H9 (cell line): ENCODE measurements around the gene CIB4. TPM values are rescaled to one million over a fixed set of nuclear protein-coding genes. Genes with fewer than 3 reads are reported as not detected.

Experiments used
- DNase-seq: peaks from one replicate; pipeline ENCODE4 v3.0.0-alpha.2; 2017
- H2AFZ ChIP-seq: one replicate; pipeline ENCODE4 v1.6.1; 2013; ENCODE audit warnings: mild to moderate bottlenecking, low read length, control low read depth, moderate library complexity
- H2AK5ac ChIP-seq: 2 replicates; pipeline ENCODE4 v1.6.1; 2013; ENCODE audit warnings: low read length, control low read depth, mixed read lengths; ENCODE audit not compliant: insufficient read length
- H2BK120ac ChIP-seq: one replicate; pipeline ENCODE4 v1.6.1; 2013; ENCODE audit warnings: low read depth, mild to moderate bottlenecking, low read length, control low read depth, inconsistent platforms; ENCODE audit not compliant: poor library complexity, severe bottlenecking
- H2BK12ac ChIP-seq: 2 replicates; pipeline ENCODE4 v1.6.1; 2013; ENCODE audit warnings: low read length, control low read depth, mixed read lengths, low read depth; ENCODE audit not compliant: insufficient read length
- H2BK15ac ChIP-seq: 2 replicates; pipeline ENCODE4 v1.6.1; 2013; ENCODE audit warnings: low read depth, low read length, control low read depth
- H2BK20ac ChIP-seq: one replicate; pipeline ENCODE4 v1.6.1; 2013; ENCODE audit warnings: low read depth, mild to moderate bottlenecking, low read length, control low read depth, inconsistent platforms; ENCODE audit not compliant: poor library complexity, severe bottlenecking
- H2BK5ac ChIP-seq: 2 replicates; pipeline ENCODE4 v1.6.1; 2013; ENCODE audit warnings: low read length, control low read depth, mixed read lengths; ENCODE audit not compliant: insufficient read length
- H3K14ac ChIP-seq: 2 replicates; pipeline ENCODE4 v1.6.1; 2013; ENCODE audit warnings: low read length, control low read depth; ENCODE audit not compliant: insufficient read depth
- H3K18ac ChIP-seq: 2 replicates; pipeline ENCODE4 v1.6.1; 2013; ENCODE audit warnings: low read depth, mild to moderate bottlenecking, mixed read lengths, low read length, control low read depth; ENCODE audit not compliant: insufficient read length
- H3K23ac ChIP-seq: 2 replicates; pipeline ENCODE4 v1.6.1; 2013; ENCODE audit warnings: low read length, control low read depth, mixed read lengths, low read depth; ENCODE audit not compliant: insufficient read length
- H3K23me2 ChIP-seq: 2 replicates; pipeline ENCODE4 v1.6.1; 2013; ENCODE audit warnings: low read depth, mild to moderate bottlenecking, mixed read lengths, low read length, control low read depth; ENCODE audit not compliant: insufficient read length, poor library complexity, severe bottlenecking
- H3K27ac ChIP-seq: 2 replicates; pipeline ENCODE4 v1.5.1; 2013; ENCODE audit warnings: low read length, control low read depth, mixed read lengths, low read depth; ENCODE audit not compliant: insufficient read length
- H3K27me3 ChIP-seq: 2 replicates; pipeline ENCODE4 v1.6.1; 2013; ENCODE audit warnings: low read length, control low read depth, inconsistent platforms; ENCODE audit not compliant: insufficient read depth
- H3K4ac ChIP-seq: 2 replicates; pipeline ENCODE4 v1.6.1; 2013; ENCODE audit warnings: low read depth, mild to moderate bottlenecking, control low read depth, inconsistent platforms, low read length, moderate library complexity
- H3K4me1 ChIP-seq: 2 replicates; pipeline ENCODE4 v1.6.1; 2013; ENCODE audit warnings: low read length, control low read depth, inconsistent platforms; ENCODE audit not compliant: insufficient read depth
- H3K4me2 ChIP-seq: 2 replicates; pipeline ENCODE4 v1.6.1; 2013; ENCODE audit warnings: low read length, control low read depth, mixed read lengths; ENCODE audit not compliant: insufficient read length, insufficient read depth
- H3K56ac ChIP-seq: 2 replicates; pipeline ENCODE4 v1.6.1; 2013; ENCODE audit warnings: low read depth, mild to moderate bottlenecking, mixed read lengths, low read length, control low read depth; ENCODE audit not compliant: insufficient read length
- H3K79me1 ChIP-seq: 2 replicates; pipeline ENCODE4 v1.6.1; 2013; ENCODE audit warnings: low read depth, mild to moderate bottlenecking, moderate library complexity, low read length, control low read depth, inconsistent platforms; ENCODE audit not compliant: insufficient read depth, poor library complexity, severe bottlenecking
- H3K79me2 ChIP-seq: 2 replicates; pipeline ENCODE4 v1.6.1; 2013; ENCODE audit warnings: low read length, control low read depth, inconsistent platforms; ENCODE audit not compliant: insufficient read depth
- H3K9ac ChIP-seq: 2 replicates; pipeline ENCODE4 v1.6.1; 2013; ENCODE audit warnings: low read length, control low read depth, mixed read lengths; ENCODE audit not compliant: insufficient read length; ENCODE audit errors: extremely low read depth
- H3K9me3 ChIP-seq: one replicate; pipeline ENCODE4 v1.6.1; 2013; ENCODE audit warnings: low read depth, low read length, inconsistent platforms; ENCODE audit not compliant: control insufficient read depth
- H3T11ph ChIP-seq: one replicate; pipeline ENCODE4 v1.6.1; 2013; ENCODE audit warnings: mild to moderate bottlenecking, low read length, control low read depth, inconsistent platforms
- H4K20me1 ChIP-seq: one replicate; pipeline ENCODE4 v1.6.1; 2013; ENCODE audit not compliant: control insufficient read depth, insufficient read length, insufficient read depth
- H4K5ac ChIP-seq: 2 replicates; pipeline ENCODE4 v1.6.1; 2013; ENCODE audit warnings: low read depth, mild to moderate bottlenecking, mixed read lengths, low read length, control low read depth; ENCODE audit not compliant: insufficient read length
- H4K8ac ChIP-seq: replicated peaks from 2 replicates; pipeline ENCODE4 v1.6.1; 2013; ENCODE audit warnings: low read length, control low read depth, mixed read lengths, low read depth; ENCODE audit not compliant: insufficient read length
- H4K91ac ChIP-seq: 2 replicates; pipeline ENCODE4 v1.6.1; 2013; ENCODE audit warnings: low read depth, mild to moderate bottlenecking, moderate library complexity, mixed read lengths, low read length, control low read depth; ENCODE audit not compliant: insufficient read length
- H3K27ac Mint-ChIP-seq, 3 experiments: 2 replicates in 2 of 3; 3 replicates in 1 of 3; pipeline ENCODE4 v1.8.0; 2020 to 2021; ENCODE audit warnings: mixed read lengths in 3 of 3, mild to moderate bottlenecking in 1 of 3, moderate library complexity in 1 of 3
- H3K27me3 Mint-ChIP-seq: 2 replicates; pipeline ENCODE4 v1.8.0; 2021; ENCODE audit warnings: low read depth, mild to moderate bottlenecking, moderate library complexity, mixed read lengths
- H3K36me3 Mint-ChIP-seq, 3 experiments: 2 replicates in 2 of 3; 3 replicates in 1 of 3; pipeline ENCODE4 v1.8.0; 2020 to 2021; ENCODE audit warnings: low read depth in 3 of 3, mixed read lengths in 3 of 3; ENCODE audit not compliant: insufficient read depth in 1 of 3
- H3K4me1 Mint-ChIP-seq, 2 experiments: 2 replicates each; pipeline ENCODE4 v1.8.0; 2020; ENCODE audit warnings: mixed read lengths in 2 of 2
- H3K4me3 Mint-ChIP-seq, 2 experiments: 2 replicates in 1 of 2; 3 replicates in 1 of 2; pipeline ENCODE4 v1.8.0; 2020 to 2021; ENCODE audit warnings: mild to moderate bottlenecking in 2 of 2, mixed read lengths in 2 of 2, moderate library complexity in 1 of 2
- H3K9me3 Mint-ChIP-seq, 2 experiments: 2 replicates in 1 of 2; 3 replicates in 1 of 2; pipeline ENCODE4 v1.8.0; 2020; ENCODE audit warnings: mild to moderate bottlenecking in 2 of 2, mixed read lengths in 2 of 2, moderate library complexity in 1 of 2
- CTCF ChIP-seq: fragments of 200-600 bp; sonication (generic); conservative IDR thresholded peaks from 3 replicates; pipeline ENCODE4 v1.8.0; 2021; ENCODE audit warnings: antibody characterized with exemption, mild to moderate bottlenecking
- whole genome bisulfite sequencing: extraction: QIAGEN DNeasy Blood & Tissue Kit; methylation state at CpG from one replicate; pipeline ENCODE4 v1.1.7; 2013; ENCODE audit warnings: missing lambda C conversion rate, low lambda C conversion rate, mixed read lengths; ENCODE audit not compliant: insufficient read length; ENCODE audit errors: extremely low coverage; 5-methylcytosine and 5-hydroxymethylcytosine counted together
- total RNA-seq: library from RNA; stranded (reverse); gene quantifications from 2 replicates; pipeline ENCODE4 v1.2.1, GENCODE V29; 2021

CIB4 gene
- total RNA-seq, 1 experiment from 2014 or later: not detected

GRCh38 chr2:26579025-26579722 is 62.0 kb downstream of the CIB4 start:
- no peaks in the 10 kb centered on the region for H3K9me3 ChIP-seq
- H4K91ac ChIP-seq: no peak overlapping the region
- H3K14ac ChIP-seq: no peak overlapping the region
- H3K4ac ChIP-seq: no peak overlapping the region
- Mint-ChIP-seq H3K36me3 (no peaks in the 10 kb centered on the region), H3K27me3 (peaks cover 43% of the 10 kb centered on the region), H3K4me1 (peaks cover 11% of the 10 kb centered on the region in 2 experiments), H3K4me3 (no peak overlapping the region; a peak in 1 of 5 replicates), H3K9me3 (no peaks in the 10 kb centered on the region), H3K27ac (no peak overlapping the region)
- H4K8ac ChIP-seq: no peak overlapping the region
- H2BK20ac ChIP-seq: no peak overlapping the region
- no peak overlapping the region for H2AK5ac ChIP-seq
- H3K56ac ChIP-seq: no peak overlapping the region
- no peaks in the 10 kb centered on the region for H3K79me1 ChIP-seq
- H3K27me3 ChIP-seq: no peaks in the 10 kb centered on the region
- no peaks in the 10 kb centered on the region for H3K4me1 ChIP-seq
- no peak overlapping the region for H2BK12ac ChIP-seq
- no peak overlapping the region for H3K23ac ChIP-seq
- no peak for TF ChIP-seq CTCF
- no peak overlapping the region for H4K5ac ChIP-seq
- no peak overlapping the region for H3K4me2 ChIP-seq
- H2BK120ac ChIP-seq: no peak overlapping the region
- H3K23me2 ChIP-seq: no peaks in the 10 kb centered on the region
- no peak for DNase-seq
- no peak overlapping the region for H3K27ac ChIP-seq
- H2AFZ ChIP-seq: no peak overlapping the region
- H2BK15ac ChIP-seq: no peak overlapping the region
- H3K18ac ChIP-seq: no peak overlapping the region
- H3K79me2 ChIP-seq: no peaks in the 10 kb centered on the region
- no peak overlapping the region for H2BK5ac ChIP-seq
- no CpG with 5 or more reads among the region's 11 CpGs for WGBS
- no peak overlapping the region for H3T11ph ChIP-seq
- H4K20me1 ChIP-seq: no peaks in the 10 kb centered on the region
- no peak overlapping the region for H3K9ac ChIP-seq
